NCI-H748 treated with DMSO at 0.1 percent for 48 hours (cell line): ENCODE results near the gene SFTPA2.
"Not testable (repeated sequence)": the region's sequence is repeated elsewhere in the genome, so short reads cannot be mapped to it uniquely, and the experiment has no call there.

Source experiments
- DNase-seq: peaks from one replicate; lab custom pipeline; 2025; lab: John Stamatoyannopoulos, UW

SFTPA2 gene

DNA sequence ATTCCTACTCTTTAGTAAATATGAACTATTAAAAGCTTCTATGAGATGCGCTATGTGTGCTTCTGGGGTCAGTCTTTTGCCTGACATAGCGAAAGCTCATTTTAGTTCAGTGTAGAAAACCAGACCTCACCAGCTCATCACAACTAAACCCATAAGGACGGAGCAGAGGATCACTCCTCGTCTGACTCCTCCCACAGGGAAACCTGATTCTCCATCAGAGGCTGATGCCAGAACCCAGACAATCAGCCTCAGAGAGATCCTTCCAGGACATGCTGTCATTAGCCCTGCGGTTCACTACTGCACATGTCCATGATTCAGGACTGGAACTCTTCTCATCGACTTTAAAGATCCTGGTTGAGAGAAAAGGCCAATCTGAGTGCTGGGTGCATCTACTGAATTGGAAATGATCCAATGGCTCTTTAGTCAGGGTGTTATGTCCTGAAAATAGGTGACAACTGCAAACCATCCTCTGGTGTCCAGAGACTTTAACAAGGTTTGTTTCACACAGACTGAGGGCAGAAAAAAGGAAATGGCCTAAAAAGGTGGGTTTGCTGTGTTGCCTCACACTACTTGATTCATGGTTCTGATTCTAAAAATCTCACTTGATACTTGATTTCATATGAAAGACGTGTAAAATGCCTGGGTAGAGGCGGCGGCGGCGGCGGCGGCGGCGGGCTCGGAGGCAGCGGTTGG lies 48.2 kb downstream of the SFTPA2 start, which contains the start of gene EIF5AL1:
TSS of gene EIF5AL1 (plus strand) at position 643 of the 693 bp plus-strand sequence. CDS start 117 bp downstream, outside the sequence.
- not testable (repeated sequence) for DNase-seq

- DNase-seq: not testable (repeated sequence)
Observed at GRCh38 chr10:79509934-79510508, 50.2 kb downstream of the SFTPA2 start.

DNA sequence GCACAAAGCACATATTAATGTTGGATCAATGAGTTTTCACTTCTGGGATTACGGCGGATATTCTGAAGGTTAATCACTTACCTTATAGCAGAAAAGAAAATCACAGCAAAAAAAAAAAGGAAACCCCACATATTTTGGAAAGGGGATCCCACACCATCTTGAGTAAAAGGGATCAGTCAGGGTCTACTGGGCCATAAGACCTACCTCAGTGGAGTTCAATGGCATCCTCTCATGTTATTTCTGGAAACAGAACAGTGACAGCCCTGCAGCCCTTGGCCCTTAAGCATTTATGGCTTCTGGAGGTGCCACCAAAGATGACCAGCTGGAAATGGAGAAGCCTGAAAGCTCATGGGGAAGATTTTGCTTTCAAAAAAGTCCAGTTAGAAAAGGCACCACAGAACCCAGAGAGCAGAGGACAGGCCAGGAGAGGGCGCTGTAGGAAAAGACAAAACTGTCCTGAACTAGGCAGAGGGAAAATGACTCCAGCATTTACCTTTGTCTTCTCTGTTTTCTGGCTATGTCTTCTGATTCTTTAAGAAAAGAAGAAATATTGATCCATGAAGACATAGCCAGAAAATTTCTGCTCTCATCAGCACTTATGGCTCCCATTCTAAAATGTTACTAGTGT lies 50.8 kb downstream of the SFTPA2 start:
- not testable (repeated sequence) for DNase-seq

DNA sequence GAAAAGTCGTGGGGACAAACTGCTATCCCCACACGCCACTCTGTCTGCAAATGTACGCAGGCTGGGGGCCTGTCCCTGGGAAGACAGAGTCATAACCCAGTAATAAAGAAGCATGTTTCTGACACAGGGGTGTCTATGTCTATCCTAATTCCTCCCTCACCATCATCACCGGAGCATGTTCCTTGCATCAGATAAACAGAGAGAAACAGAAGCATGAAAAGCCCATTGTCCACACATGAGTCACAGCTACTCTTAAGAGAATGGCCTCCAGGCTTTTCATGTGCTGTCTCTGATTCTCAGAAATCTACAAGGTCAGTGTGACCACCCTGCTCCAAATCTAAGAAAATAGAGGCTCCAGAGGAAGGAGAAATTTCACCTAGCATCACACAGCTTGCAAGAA lies 52.0 kb downstream of the SFTPA2 start:
- not testable (repeated sequence) for DNase-seq

DNA sequence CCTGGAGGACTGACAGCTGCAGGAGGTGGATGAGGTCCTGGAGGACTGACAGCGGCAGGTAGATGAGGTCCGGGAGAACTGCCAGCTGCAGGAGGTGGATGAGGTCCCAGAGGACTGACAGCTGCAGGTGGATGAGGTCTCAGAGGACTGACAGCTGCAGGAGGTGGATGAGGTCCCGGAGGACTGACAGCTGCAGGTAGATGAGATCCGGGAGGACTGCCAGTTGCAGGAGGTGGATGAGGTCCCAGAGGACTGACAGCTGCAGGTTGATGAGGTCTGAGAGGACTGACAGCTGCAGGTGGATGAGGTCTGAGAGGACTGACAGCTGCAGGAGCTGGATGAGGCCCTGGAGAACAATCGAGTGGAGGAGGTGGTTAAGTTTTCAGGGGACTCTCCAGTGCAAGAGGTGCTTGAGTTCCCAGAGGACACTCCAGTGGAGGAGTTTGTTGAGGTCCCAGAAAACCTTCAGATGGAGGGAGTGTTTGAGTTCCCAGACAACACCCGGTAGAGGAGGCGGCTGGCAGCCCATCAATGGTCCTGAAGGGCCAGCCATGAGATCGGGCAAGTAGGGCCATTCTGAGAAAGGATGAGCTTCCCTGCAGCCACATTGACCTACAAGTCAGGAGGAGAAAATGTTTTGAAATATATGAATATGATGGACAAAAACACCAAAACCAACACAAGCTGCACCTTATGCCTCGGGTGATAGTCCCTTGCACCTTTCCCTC lies 52.6 kb downstream of the SFTPA2 start:
- no peak for DNase-seq
